Measurements from ENCODE around the gene EPB41L4A.
A peak's percentile ranks its signal among the peaks of the same experiment; 100 is the strongest.

The EPB41L4A gene

GRCh38 chr5:112355058-112355685 lies 63.9 kb downstream of the EPB41L4A start:
- no peaks in the 10 kb centered on the region for H3K36me3 ChIP-seq (ENCODE audit: control insufficient read depth in 1 of 2, insufficient read depth in 2 of 2, low read depth in 1 of 2, low read length in 2 of 2)
- H3K23ac ChIP-seq (ENCODE audit: low read length in 2 of 2), result no peak overlapping the region
- no peak overlapping the region for H3K4ac ChIP-seq (ENCODE audit: low read depth in 1 of 2, low read length in 2 of 2)
- H2BK5ac ChIP-seq (ENCODE audit: low read depth, low read length, poor library complexity, severe bottlenecking), result no peak overlapping the region
- no peak overlapping the region for H2BK12ac ChIP-seq (ENCODE audit: low read length in 2 of 2)
- no peak overlapping the region for H2AFZ ChIP-seq (ENCODE audit: low read depth, low read length)
- WGBS, result 92% methylated on average over 4 of the region's 5 CpGs
- no peak overlapping the region for H2AK5ac ChIP-seq (ENCODE audit: low read length, severe bottlenecking)
- H3K18ac ChIP-seq (ENCODE audit: low read depth in 1 of 2, low read length in 2 of 2), result no peak overlapping the region
- no peak overlapping the region for H3K27ac ChIP-seq (ENCODE audit: low read length, poor library complexity, severe bottlenecking)
- no peak overlapping the region for H3K4me3 ChIP-seq (ENCODE audit: insufficient read depth in 1 of 2, low read depth in 1 of 2, low read length in 2 of 2)
- H3K14ac ChIP-seq (ENCODE audit: low read length in 2 of 2), result no peak overlapping the region
- no peak overlapping the region for H3K9ac ChIP-seq (ENCODE audit: low read length)
- H3K27me3 ChIP-seq (ENCODE audit: control insufficient read depth in 1 of 2, insufficient read depth in 1 of 2, low read length in 2 of 2), result no peaks in the 10 kb centered on the region
- H2BK15ac ChIP-seq (ENCODE audit: low read depth, poor library complexity, severe bottlenecking), result no peak overlapping the region
- H3K4me1 ChIP-seq (ENCODE audit: control insufficient read depth, insufficient read depth, low read depth, low read length), result no peaks in the 10 kb centered on the region
- no peak overlapping the region for H2BK120ac ChIP-seq (ENCODE audit: low read depth, low read length)
- H3K79me1 ChIP-seq (replicated peaks; ENCODE audit: low read length, poor library complexity, severe bottlenecking), result no peaks in the 10 kb centered on the region
- H3K4me2 ChIP-seq (ENCODE audit: low read length, poor library complexity, severe bottlenecking), result no peak overlapping the region
- DNase-seq, result no peak
- no peak overlapping the region for H4K91ac ChIP-seq (ENCODE audit: low read length)
- H3K9me3 ChIP-seq (ENCODE audit: control insufficient read depth, low read length), result no peaks in the 10 kb centered on the region
- H4K8ac ChIP-seq (ENCODE audit: low read length), result no peak overlapping the region

- Histone ChIP-seq H3K27me3 (ENCODE audit: control insufficient read depth in 1 of 2, insufficient read depth in 1 of 2, low read length in 2 of 2) (no peaks in the 10 kb centered on the region), H2BK120ac (ENCODE audit: low read depth, low read length) (no peak overlapping the region), H3K79me1 (replicated peaks; ENCODE audit: low read length, poor library complexity, severe bottlenecking) (no peaks in the 10 kb centered on the region), H4K8ac (ENCODE audit: low read length) (no peak overlapping the region), H3K4me2 (ENCODE audit: low read length, poor library complexity, severe bottlenecking) (no peak overlapping the region), H2BK12ac (ENCODE audit: low read length in 2 of 2) (no peak overlapping the region), H3K14ac (ENCODE audit: low read length in 2 of 2) (no peak overlapping the region), H3K4me1 (ENCODE audit: control insufficient read depth, insufficient read depth, low read depth, low read length) (no peaks in the 10 kb centered on the region), H3K18ac (ENCODE audit: low read depth in 1 of 2, low read length in 2 of 2) (no peak overlapping the region), H4K91ac (ENCODE audit: low read length) (no peak overlapping the region), H2AK5ac (ENCODE audit: low read length, severe bottlenecking) (no peak overlapping the region), H3K9me3 (ENCODE audit: control insufficient read depth, low read length) (no peaks in the 10 kb centered on the region), H2BK15ac (ENCODE audit: low read depth, poor library complexity, severe bottlenecking) (no peak overlapping the region), H3K23ac (ENCODE audit: low read length in 2 of 2) (no peak overlapping the region), H2BK5ac (ENCODE audit: low read depth, low read length, poor library complexity, severe bottlenecking) (no peak overlapping the region), H3K4me3 (ENCODE audit: insufficient read depth in 1 of 2, low read depth in 1 of 2, low read length in 2 of 2) (no peak overlapping the region), H3K4ac (ENCODE audit: low read depth in 1 of 2, low read length in 2 of 2) (no peak overlapping the region), H3K9ac (ENCODE audit: low read length) (no peak overlapping the region), H2AFZ (ENCODE audit: low read depth, low read length) (no peak overlapping the region), H3K36me3 (ENCODE audit: control insufficient read depth in 1 of 2, insufficient read depth in 2 of 2, low read depth in 1 of 2, low read length in 2 of 2) (no peaks in the 10 kb centered on the region), H3K27ac (ENCODE audit: low read length, poor library complexity, severe bottlenecking) (no peak overlapping the region)
- WGBS, result 84% methylated on average over 3 of the region's 3 CpGs
- DNase-seq, result no peak
These were observed 65.4 kb downstream of the EPB41L4A start for GRCh38 chr5:112353678-112354077.

- 100% methylated on average over 3 of the region's 3 CpGs for WGBS
- no peaks in the 10 kb centered on the region for H3K36me3 ChIP-seq (ENCODE audit: control insufficient read depth in 1 of 2, insufficient read depth in 2 of 2, low read depth in 1 of 2, low read length in 2 of 2)
- no peak overlapping the region for H2AK5ac ChIP-seq (ENCODE audit: low read length, severe bottlenecking)
- no peak overlapping the region for H3K27ac ChIP-seq (ENCODE audit: low read length, poor library complexity, severe bottlenecking)
- H2BK15ac ChIP-seq (ENCODE audit: low read depth, poor library complexity, severe bottlenecking), result no peak overlapping the region
- no peak overlapping the region for H4K91ac ChIP-seq (ENCODE audit: low read length)
- H3K4me1 ChIP-seq (ENCODE audit: control insufficient read depth, insufficient read depth, low read depth, low read length), result no peaks in the 10 kb centered on the region
- H3K9ac ChIP-seq (ENCODE audit: low read length), result no peak overlapping the region
- no peaks in the 10 kb centered on the region for H3K79me1 ChIP-seq (replicated peaks; ENCODE audit: low read length, poor library complexity, severe bottlenecking)
- no peak overlapping the region for H3K18ac ChIP-seq (ENCODE audit: low read depth in 1 of 2, low read length in 2 of 2)
- H3K4me3 ChIP-seq (ENCODE audit: insufficient read depth in 1 of 2, low read depth in 1 of 2, low read length in 2 of 2), result no peak overlapping the region
- no peak overlapping the region for H3K4ac ChIP-seq (ENCODE audit: low read depth in 1 of 2, low read length in 2 of 2)
- H3K23ac ChIP-seq (ENCODE audit: low read length in 2 of 2), result no peak overlapping the region
- no peak overlapping the region for H2BK5ac ChIP-seq (ENCODE audit: low read depth, low read length, poor library complexity, severe bottlenecking)
- H2AFZ ChIP-seq (ENCODE audit: low read depth, low read length), result no peak overlapping the region
- DNase-seq, result no peak
- no peak overlapping the region for H4K8ac ChIP-seq (ENCODE audit: low read length)
- no peaks in the 10 kb centered on the region for H3K27me3 ChIP-seq (ENCODE audit: control insufficient read depth in 1 of 2, insufficient read depth in 1 of 2, low read length in 2 of 2)
- no peak overlapping the region for H2BK12ac ChIP-seq (ENCODE audit: low read length in 2 of 2)
- no peak overlapping the region for H2BK120ac ChIP-seq (ENCODE audit: low read depth, low read length)
- no peak overlapping the region for H3K4me2 ChIP-seq (ENCODE audit: low read length, poor library complexity, severe bottlenecking)
- H3K14ac ChIP-seq (ENCODE audit: low read length in 2 of 2), result no peak overlapping the region
- H3K9me3 ChIP-seq (ENCODE audit: control insufficient read depth, low read length), result no peaks in the 10 kb centered on the region
These were observed 67.9 kb downstream of the EPB41L4A start for GRCh38 chr5:112351225-112351624.

- H3K36me3 ChIP-seq (ENCODE audit: control insufficient read depth in 1 of 2, insufficient read depth in 2 of 2, low read depth in 1 of 2, low read length in 2 of 2), result no peaks in the 10 kb centered on the region
- DNase-seq, result peak; percentile 55
- H2AFZ ChIP-seq (ENCODE audit: low read depth, low read length), result no peak overlapping the region
- no peak overlapping the region for H3K4ac ChIP-seq (ENCODE audit: low read depth in 1 of 2, low read length in 2 of 2)
- no peak overlapping the region for H3K4me2 ChIP-seq (ENCODE audit: low read length, poor library complexity, severe bottlenecking)
- H3K4me3 ChIP-seq (ENCODE audit: insufficient read depth in 1 of 2, low read depth in 1 of 2, low read length in 2 of 2), result no peak overlapping the region
- no peak overlapping the region for H3K23ac ChIP-seq (ENCODE audit: low read length in 2 of 2)
- H2BK5ac ChIP-seq (ENCODE audit: low read depth, low read length, poor library complexity, severe bottlenecking), result no peak overlapping the region
- H2AK5ac ChIP-seq (ENCODE audit: low read length, severe bottlenecking), result no peak overlapping the region
- no peaks in the 10 kb centered on the region for H3K27me3 ChIP-seq (ENCODE audit: control insufficient read depth in 1 of 2, insufficient read depth in 1 of 2, low read length in 2 of 2)
- no peak overlapping the region for H2BK12ac ChIP-seq (ENCODE audit: low read length in 2 of 2)
- H4K8ac ChIP-seq (ENCODE audit: low read length), result no peak overlapping the region
- H2BK120ac ChIP-seq (ENCODE audit: low read depth, low read length), result no peak overlapping the region
- no peak overlapping the region for H2BK15ac ChIP-seq (ENCODE audit: low read depth, poor library complexity, severe bottlenecking)
- H3K79me1 ChIP-seq (replicated peaks; ENCODE audit: low read length, poor library complexity, severe bottlenecking), result no peaks in the 10 kb centered on the region
- no peaks in the 10 kb centered on the region for H3K9me3 ChIP-seq (ENCODE audit: control insufficient read depth, low read length)
- 100% methylated on average over 1 of the region's 2 CpGs for WGBS
- H3K18ac ChIP-seq (ENCODE audit: low read depth in 1 of 2, low read length in 2 of 2), result no peak overlapping the region
- H3K4me1 ChIP-seq (ENCODE audit: control insufficient read depth, insufficient read depth, low read depth, low read length), result no peaks in the 10 kb centered on the region
- no peak overlapping the region for H4K91ac ChIP-seq (ENCODE audit: low read length)
- no peak overlapping the region for H3K27ac ChIP-seq (ENCODE audit: low read length, poor library complexity, severe bottlenecking)
- H3K14ac ChIP-seq (ENCODE audit: low read length in 2 of 2), result no peak overlapping the region
- no peak overlapping the region for H3K9ac ChIP-seq (ENCODE audit: low read length)
These were observed 68.5 kb downstream of the EPB41L4A start for GRCh38 chr5:112350626-112351025.

All from mesenchymal stem cell (in vitro differentiated cells and primary cell).